GM08714 (cell line): ENCODE results near the gene ZBTB32.
"Not testable (repeated sequence)": the region's sequence is repeated elsewhere in the genome, so short reads cannot be mapped to it uniquely, and the experiment has no call there.

Experiments
- H3K4me3 ChIP-seq: fragments of 200-500 bp; sonication (Bioruptor generic); 2 replicates; pipeline ENCODE4 v1.5.1; 2014; ENCODE audit warnings: mild to moderate bottlenecking, low read length, inconsistent platforms
- ZNF274 ChIP-seq: IDR thresholded peaks from 2 replicates; pipeline ENCODE4 v1.6.1; 2012; ENCODE audit warnings: mild to moderate bottlenecking, low read depth, low read length

The ZBTB32 gene

DNA sequence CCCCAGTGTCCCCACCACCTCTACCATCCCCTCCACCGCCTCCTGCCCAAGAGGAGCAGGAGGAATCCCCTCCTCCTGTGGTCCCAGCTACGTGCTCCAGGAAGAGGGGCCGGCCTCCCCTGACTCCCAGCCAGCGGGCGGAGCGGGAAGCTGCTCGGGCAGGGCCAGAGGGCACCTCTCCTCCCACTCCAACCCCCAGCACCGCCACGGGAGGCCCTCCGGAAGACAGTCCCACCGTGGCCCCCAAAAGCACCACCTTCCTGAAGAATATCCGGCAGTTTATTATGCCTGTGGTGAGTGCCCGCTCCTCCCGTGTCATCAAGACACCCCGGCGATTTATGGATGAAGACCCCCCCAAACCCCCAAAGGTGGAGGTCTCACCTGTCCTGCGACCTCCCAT, 16.3 kb downstream of the ZBTB32 start:
- TF ChIP-seq ZNF274: no peak

DNA sequence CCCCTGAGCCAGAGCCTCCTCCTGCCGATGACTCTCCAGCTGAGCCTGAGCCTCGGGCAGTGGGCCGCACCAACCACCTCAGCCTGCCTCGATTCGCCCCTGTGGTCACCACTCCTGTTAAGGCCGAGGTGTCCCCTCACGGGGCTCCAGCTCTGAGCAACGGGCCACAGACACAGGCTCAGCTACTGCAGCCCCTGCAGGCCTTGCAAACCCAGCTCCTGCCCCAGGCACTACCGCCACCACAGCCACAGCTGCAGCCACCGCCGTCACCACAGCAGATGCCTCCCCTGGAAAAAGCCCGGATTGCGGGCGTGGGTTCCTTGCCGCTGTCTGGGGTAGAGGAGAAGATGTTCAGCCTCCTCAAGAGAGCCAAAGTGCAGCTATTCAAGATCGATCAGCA, 17.0 kb downstream of the ZBTB32 start:
- TF ChIP-seq ZNF274: no peak
- H3K4me3 ChIP-seq: no peak overlapping the region

More for the DNA sequence above, 16.3 kb downstream of the ZBTB32 start:
- no peak overlapping the region for H3K4me3 ChIP-seq

DNA sequence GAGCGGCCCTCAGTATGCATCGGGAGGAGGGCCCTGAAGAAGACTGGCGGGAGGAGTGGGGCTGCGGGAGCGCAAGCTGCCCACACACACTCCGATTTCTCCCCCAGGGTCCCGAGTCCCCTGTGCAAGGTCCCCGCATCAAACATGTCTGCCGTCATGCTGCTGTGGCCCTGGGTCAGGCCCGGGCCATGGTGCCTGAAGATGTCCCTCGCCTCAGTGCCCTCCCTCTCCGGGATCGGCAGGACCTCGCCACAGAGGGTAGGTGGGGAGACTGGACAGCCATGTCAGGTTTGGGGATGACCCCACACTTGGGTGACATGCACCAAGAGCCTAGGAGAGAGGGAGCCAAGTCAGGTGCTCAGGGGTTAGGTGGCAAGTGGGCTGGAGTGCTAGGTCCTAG, 18.1 kb downstream of the ZBTB32 start:
- no peak overlapping the region for H3K4me3 ChIP-seq
- TF ChIP-seq ZNF274: no peak

DNA sequence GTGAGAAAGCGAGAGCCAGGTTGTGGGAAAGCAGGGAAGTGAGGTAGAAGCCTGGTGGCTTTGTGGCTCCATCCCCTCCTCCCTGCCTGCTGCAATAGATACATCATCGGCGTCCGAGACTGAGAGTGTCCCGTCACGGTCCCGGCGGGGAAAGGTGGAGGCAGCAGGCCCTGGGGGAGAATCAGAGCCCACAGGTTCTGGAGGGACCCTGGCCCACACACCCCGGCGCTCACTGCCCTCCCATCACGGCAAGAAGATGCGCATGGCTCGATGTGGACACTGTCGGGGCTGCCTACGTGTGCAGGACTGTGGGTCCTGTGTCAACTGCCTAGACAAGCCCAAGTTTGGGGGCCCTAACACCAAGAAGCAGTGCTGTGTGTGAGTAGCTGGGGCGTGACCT, 18.5 kb downstream of the ZBTB32 start:
- no peak overlapping the region for H3K4me3 ChIP-seq
- no peak for TF ChIP-seq ZNF274

DNA sequence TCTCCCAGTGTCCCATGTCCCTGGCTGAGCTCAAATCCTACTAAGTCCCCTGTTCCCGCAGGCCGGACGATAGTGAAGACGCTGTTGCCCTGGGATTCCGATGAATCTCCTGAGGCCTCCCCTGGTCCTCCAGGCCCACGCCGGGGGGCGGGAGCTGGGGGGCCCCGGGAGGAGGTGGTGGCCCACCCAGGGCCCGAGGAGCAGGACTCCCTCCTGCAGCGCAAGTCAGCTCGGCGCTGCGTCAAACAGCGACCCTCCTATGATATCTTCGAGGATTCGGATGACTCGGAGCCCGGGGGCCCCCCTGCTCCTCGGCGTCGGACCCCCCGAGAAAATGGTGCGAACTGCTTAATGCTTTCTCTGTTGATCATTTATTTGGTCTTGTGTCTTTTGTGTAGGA, 19.3 kb downstream of the ZBTB32 start:
- no peak overlapping the region for H3K4me3 ChIP-seq
- no peak for TF ChIP-seq ZNF274

DNA sequence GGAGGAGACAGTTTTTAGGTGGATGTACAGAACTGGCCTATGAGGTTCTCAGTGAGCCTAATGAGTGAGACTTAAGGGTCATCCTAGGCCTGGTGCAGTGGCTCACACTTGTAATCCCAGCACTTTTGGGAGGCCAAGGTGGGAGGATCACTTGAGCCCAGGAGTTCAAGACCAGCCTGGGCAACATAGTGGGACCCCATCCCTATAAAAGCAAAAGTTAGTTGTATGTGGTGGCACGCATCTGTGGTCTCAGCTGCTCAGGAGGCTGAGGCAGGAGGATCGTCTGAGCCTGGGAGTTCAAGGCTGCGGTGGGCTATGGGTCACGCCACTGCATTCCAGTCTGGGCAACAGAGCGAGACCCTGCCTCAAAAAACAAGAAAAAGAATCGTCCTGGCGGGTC, 19.8 kb downstream of the ZBTB32 start:
- H3K4me3 ChIP-seq: not testable (repeated sequence)

DNA sequence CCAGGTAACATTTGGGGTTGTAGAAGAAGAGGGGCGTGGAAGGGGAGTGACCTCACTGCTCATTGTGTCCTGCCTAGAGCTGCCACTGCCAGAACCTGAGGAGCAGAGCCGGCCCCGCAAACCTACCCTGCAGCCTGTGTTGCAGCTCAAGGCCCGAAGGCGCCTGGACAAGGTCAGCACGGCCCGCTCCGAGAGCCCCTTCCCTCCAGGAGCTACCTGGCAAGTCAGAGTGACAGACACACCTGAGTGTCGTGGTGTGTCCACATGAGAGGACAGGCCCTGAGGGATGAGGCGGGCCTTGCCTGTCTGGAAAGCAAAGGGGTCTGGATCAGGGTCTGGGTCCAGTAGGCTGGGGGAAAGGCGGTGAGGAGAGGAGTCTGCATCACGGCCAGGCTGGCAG, 20.2 kb downstream of the ZBTB32 start:
- no peak overlapping the region for H3K4me3 ChIP-seq
- no peak for TF ChIP-seq ZNF274

DNA sequence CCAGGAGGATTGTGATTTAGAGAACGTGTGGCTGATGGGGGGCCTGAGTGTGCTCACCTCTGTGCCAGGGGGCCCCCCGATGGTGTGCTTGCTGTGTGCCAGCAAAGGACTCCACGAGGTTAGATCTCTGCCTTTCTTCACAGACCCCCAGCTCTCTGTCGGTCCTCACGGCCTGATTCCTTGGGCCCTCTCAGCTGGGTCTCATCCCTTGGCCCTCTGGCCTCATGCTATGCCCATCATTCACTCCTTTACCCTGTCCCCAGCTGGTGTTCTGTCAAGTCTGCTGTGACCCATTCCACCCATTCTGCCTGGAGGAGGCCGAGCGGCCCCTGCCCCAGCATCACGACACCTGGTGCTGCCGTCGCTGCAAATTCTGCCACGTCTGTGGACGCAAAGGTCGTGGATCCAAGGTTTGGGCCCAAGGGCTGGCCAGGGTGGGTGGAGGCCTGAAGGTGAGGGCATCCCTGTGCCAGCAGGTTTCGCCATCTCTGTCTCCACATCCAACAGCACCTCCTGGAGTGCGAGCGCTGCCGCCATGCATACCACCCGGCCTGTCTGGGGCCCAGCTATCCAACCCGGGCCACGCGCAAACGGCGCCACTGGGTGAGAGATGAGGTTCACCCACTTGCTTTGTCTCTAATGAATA, 21.0 kb downstream of the ZBTB32 start:
- no peak for TF ChIP-seq ZNF274
- no peak overlapping the region for H3K4me3 ChIP-seq

DNA sequence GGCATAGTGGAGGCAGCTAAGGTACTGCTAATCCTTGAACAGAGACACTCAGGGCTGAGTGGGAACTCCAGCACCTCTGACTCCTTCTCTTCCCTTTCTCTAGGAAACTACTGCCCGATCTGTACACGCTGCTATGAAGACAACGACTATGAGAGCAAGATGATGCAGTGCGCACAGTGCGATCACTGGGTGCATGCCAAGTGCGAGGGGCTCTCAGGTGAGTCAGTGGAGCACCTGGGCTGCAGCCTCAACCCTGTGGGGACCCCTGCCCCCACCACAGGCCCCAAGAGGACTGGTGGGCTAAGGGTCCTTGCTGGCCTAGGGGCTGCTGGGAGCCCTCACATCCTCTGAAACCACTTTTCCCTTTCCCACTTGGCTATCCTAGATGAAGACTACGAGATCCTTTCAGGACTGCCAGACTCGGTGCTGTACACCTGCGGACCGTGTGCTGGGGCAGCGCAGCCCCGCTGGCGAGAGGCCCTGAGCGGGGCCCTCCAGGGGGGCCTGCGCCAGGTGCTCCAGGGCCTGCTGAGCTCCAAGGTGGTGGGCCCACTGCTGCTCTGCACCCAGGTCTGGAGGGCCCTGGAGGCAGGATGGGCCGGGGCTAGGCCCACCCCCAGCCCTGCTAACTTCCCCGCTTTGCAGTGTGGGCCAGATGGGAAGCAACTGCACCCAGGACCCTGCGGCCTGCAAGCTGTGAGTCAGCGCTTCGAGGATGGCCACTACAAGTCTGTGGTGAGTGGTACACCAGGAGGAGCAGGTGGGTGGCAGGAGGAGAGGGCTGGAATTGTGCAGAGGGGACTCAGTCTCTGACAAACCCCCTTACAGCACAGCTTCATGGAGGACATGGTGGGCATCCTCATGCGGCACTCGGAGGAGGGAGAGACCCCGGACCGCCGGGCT, 22.9 kb downstream of the ZBTB32 start:
- H3K4me3 ChIP-seq: no peak overlapping the region
- TF ChIP-seq ZNF274: no peak

DNA sequence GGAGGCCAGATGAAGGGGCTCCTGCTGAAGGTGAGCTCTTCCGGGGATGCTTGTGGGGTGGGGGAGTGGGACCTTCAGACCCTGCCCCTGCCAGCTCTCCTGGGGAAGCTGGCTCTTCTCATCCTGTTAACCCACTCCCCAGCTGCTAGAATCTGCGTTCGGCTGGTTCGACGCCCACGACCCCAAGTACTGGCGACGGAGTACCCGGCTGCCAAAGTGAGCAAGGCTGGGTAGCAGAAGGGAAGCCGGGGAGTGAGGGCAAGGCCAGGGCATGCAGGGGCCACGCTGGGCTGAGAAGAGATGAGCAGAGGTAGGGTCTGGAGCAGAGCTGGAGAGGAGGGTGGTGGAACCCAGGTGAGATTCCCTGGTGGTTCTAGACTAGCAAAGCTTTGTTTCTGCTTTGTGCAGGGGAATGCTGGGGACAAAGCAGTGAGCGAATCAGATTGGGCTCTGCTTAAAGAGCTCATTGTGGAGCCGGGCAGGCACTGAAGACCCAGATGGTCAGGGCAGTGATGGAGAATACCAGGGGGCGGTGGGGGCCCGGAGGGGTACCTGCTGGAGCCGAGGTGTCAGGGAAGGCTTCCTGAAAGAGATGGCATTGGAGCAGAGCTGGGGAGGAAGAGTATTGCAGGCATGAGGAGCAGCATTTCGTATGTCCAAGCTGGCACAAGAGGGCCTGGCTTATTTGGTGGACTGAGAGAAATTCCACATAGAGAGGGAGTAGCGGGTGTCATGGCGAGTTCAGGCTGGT, 23.8 kb downstream of the ZBTB32 start:
- no peak for TF ChIP-seq ZNF274
- no peak overlapping the region for H3K4me3 ChIP-seq

DNA sequence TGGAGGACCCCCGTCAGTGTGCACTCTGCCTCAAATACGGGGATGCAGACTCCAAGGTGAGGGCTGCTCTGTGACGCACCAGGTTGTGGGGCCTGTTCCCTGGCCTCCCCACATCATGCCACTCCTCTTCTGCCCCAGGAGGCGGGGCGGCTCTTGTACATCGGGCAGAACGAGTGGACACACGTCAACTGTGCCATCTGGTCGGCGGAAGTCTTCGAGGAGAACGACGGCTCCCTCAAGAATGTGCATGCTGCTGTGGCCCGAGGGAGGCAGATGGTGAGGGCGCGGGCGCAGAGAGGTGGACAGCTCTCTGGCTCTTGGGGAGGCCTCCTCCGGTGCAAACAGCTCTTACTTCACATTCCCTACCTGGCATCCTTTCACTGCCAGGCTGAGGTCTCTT, 24.7 kb downstream of the ZBTB32 start:
- no peak for TF ChIP-seq ZNF274
- H3K4me3 ChIP-seq: no peak overlapping the region

DNA sequence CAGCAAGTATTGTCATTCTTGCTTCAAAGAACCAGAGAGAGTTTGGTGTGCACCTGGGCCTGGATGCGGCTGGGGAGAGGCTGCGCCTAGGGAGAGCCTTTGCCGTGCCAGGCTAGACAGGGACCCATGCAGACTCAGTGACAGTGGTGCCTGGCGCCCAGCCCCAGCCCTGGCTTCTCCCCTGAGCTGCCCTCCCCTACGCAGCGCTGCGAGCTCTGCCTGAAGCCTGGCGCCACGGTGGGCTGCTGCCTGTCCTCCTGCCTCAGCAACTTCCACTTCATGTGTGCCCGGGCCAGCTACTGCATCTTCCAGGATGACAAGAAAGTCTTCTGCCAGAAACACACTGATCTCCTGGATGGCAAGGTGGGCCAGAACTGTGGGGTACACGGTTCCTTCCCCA, 25.4 kb downstream of the ZBTB32 start:
- no peak for TF ChIP-seq ZNF274
- H3K4me3 ChIP-seq: no peak overlapping the region

DNA sequence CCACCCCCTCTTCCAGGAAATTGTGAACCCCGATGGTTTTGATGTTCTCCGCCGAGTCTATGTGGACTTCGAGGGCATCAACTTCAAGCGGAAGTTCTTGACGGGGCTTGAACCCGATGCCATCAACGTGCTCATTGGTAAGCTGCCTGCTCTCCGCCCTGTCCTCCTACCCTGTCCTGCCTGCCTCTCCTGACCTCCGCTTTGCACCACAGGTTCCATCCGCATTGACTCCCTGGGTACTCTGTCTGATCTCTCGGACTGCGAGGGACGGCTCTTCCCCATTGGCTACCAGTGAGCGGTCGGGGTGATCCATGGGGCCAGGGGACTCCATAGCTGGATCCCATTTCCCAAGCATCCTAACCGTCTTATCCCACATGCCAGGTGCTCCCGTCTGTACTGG, 26.0 kb downstream of the ZBTB32 start:
- no peak for TF ChIP-seq ZNF274
- no peak overlapping the region for H3K4me3 ChIP-seq

DNA sequence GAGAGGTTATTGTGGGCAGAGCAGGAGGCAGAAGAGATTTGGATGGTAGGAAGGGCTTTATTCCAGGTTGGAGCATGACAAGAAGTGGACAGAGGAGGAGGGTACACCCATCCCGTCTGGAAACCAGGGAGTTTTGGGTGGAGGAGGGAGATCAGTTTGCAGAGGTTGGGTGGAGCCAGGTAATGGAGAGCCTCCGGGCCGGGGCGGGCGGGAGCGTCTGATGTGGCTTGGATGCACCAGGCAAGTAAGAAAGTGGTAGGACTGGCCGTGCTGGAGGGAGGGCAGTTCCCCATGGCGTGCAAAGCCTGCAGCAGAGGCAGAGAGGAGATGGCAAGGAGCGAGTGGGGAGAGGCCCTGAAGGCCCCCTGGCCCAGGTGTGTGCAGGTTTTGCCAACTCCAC, 27.0 kb downstream of the ZBTB32 start:
- no peak for TF ChIP-seq ZNF274
- H3K4me3 ChIP-seq: no peak overlapping the region

DNA sequence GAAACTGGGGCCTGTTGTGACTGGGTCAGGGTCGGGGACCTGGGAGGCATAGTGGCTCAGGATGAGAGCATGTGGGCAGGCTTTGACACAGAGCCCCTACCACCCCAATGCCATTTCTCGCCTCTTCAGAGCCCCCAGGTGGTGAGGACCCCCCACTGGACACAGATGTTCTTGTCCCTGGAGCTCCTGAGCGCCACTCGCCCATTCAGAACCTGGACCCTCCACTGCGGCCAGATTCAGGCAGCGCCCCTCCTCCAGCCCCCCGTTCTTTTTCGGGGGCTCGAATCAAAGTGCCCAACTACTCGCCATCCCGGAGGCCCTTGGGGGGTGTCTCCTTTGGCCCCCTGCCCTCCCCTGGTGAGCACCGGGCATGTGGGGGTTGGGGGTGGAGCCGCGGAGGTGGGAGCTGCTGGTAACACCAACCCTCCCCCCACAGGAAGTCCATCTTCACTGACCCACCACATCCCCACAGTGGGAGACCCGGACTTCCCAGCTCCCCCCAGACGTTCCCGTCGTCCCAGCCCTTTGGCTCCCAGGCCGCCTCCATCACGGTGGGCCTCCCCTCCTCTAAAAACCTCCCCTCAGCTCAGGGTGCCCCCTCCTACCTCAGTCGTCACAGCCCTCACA, 27.5 kb downstream of the ZBTB32 start:
- TF ChIP-seq ZNF274: no peak
- H3K4me3 ChIP-seq: no peak overlapping the region
